HuH-7 (cell line): ENCODE measurements around the gene ACSF2.
"Not testable (repeated sequence)": the region's sequence is repeated elsewhere in the genome, so short reads cannot be mapped to it uniquely, and the experiment has no call there.

Experiments used
- DNase-seq: peaks from one replicate; pipeline ENCODE4 v3.0.0; 2011; ENCODE audit warnings: low spot score

ACSF2 gene

DNA sequence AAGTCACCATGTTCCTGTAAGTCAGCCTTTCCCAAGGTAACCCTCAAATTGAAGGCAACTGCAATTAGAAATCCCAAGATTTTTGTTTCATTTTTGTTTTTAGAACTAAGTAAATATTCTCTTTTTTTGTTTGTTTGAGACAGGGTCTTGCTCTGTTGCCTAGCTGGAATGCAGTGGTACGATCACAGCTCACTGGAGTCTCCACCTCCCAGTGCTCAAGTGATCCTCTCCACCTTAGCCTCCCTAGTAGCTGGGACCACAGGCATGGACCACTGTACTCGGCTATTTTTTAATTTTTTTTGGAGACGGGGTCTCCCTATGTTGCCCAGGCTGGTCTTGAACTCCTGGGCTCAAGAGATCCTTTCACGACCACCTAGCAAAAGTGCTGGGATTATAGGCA lies 18.1 kb upstream of the ACSF2 start:
- no peak for DNase-seq

GRCh38 chr17:50412188-50412732 lies 13.8 kb upstream of the ACSF2 start:
- no peak for DNase-seq

DNA sequence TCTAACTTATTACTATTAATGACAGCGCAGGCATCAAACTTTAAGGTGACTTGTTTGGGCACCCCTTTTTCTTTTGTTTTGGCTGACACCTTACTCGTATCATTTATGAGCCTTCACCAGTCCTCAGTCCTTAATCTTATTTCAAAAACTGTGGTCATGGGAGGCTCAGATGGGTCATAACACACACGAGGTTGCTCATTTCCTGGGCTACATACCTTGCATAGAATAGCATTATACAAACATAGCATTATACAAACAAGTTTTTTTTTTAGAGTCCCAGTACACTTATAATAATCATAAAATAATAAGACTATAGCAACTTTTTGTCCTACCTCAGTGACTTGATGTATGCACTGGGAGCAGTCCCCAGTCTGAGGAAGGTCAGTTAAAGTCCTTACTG lies 11.2 kb upstream of the ACSF2 start:
- no peak for DNase-seq

DNA sequence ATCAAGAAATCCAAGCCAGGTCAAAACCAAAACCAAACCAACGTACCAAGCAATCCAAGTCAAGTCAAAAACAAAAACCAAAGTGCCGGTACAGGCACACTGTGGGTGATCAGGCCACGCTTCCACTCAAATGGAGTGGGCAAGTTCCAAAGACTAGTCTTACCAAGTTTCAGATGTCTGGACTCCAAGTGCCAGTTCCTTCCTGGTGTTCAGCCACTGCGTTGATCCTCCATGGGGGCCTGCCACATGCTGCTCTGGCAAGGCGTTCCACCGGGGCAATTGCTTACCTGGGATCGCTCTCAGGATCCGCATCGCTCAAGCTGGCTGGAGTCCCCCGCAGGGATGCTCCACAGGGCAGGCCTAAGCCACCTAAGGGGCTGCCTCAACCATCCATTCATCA lies 6.4 kb upstream of the ACSF2 start:
- DNase-seq: not testable (repeated sequence)

DNA sequence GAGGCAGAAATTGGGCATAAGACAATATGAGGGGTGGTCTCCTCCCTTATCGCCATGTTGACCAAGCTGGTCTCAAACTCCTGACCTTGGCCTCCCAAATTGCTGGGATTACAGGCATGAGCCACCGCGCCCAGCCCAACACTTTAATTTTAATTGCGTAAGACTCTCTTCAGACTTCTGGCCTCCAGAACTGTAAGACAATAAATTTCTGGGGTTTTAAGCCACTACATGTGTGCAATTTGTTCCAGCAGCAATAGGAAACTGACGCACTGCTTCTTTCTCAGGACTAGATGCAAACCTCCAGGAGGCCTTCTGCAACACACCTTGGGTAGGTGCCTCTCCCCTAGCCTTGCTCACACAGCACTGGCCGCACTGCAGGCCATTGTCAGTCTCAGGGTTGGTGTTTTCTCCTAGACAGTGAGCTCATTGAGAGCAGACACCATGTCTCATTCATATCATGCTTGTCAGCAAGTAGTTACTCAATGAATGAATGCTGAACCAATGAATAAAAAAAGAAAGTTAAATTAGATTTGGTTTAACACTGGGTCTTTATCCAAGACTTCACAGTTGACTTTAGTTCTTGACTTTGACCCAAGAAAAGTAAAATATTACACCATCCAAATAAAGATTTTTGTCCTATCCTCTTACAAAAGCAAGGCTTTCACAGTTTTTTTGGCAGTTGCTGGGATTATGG lies 5.5 kb upstream of the ACSF2 start:
- DNase-seq: no peak

DNA sequence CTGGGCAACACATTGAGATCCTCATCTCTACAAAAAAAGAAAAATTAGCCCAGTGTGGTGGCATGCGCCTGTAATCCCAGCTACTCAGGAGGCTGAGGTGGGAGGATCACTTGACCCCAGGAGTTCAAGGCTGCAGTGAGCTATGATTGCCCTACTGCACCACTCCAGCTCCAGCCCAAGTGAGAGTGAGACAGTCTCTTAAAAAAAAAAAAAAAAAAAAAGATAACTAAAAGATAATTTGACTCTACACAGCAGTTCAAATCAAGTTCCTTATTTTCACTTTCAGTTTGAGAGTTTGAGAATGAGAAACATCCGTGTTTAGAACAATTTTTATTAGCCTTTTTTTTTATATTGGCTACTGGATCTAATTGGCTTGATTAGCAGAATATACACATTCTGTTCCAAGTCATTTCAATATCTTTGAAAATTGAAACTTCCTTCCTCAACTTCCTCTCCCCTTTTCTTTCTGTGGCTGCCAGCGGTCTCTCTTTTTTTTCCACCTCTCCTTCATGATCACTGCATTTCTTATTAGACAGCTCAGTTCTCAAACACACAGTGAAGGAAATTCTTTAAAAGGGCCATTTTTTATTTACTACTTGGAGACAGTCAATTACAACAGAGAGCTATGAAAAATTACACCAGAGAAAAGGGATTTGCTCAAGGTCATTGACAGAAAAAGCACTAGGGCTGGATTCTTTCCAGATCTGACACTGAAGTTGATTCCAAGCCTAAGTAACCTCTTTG lies 4.5 kb upstream of the ACSF2 start:
- DNase-seq: no peak

DNA sequence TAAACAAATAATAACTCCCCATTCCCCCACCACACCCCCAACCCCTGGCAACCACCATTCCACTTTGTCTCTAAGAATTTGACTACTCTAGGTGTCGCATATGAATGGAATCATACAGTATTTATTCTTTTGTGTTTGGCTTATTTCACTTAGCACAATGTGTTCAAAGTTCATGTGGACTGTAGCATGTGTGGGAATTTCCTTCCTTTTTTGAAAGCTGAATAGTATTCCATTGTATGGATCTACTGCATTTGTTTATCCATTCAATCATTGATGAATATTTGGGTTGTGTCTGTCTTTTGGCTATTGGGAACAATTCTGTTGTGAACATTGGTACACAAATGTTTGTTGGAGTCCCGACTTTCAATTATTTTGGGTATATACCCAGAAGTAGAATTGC lies 3.3 kb upstream of the ACSF2 start:
- DNase-seq: no peak

DNA sequence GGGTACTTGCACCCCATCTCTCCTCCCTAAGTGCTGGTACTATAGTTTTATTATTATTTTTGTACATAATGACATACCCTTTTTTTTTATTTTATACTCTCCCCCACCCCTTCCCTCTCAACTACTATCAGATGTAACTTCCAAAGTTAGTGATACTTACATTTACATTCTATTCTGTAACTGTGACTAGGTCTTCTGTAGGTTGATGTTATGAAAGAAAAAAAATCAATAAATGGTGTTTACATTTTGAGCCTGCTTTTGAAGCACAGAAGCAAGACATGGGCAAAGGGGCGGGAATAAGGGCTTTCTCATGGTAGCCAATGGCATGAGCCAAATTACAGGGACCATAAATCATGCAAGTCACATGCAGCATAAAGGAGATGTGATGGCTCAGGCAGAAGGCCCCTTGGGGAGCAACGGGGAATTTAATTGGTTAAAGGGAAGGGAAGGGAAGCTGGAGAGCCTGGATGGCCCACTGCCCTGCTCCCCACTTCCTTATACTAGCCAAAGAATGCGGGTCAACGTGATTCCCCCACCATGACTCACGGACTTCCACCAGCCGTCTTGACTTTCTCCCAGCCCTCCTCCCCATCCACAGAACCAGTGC lies 2.4 kb upstream of the ACSF2 start:
- peak; percentile 84 for DNase-seq

GRCh38 chr17:50424246-50424995 lies 1.6 kb upstream of the ACSF2 start:
- no peak for DNase-seq

GRCh38 chr17:50424996-50425681 lies 879 bp upstream of the ACSF2 start:
- no peak for DNase-seq

- DNase-seq: no peak
These were observed 409 bp downstream of the ACSF2 start for GRCh38 chr17:50426472-50426782.

- peak; percentile 87 for DNase-seq
These were observed 1.1 kb downstream of the ACSF2 start for GRCh38 chr17:50426814-50427787.

- DNase-seq: not testable (repeated sequence)
These were observed 2.1 kb downstream of the ACSF2 start for GRCh38 chr17:50428126-50428525.

DNA sequence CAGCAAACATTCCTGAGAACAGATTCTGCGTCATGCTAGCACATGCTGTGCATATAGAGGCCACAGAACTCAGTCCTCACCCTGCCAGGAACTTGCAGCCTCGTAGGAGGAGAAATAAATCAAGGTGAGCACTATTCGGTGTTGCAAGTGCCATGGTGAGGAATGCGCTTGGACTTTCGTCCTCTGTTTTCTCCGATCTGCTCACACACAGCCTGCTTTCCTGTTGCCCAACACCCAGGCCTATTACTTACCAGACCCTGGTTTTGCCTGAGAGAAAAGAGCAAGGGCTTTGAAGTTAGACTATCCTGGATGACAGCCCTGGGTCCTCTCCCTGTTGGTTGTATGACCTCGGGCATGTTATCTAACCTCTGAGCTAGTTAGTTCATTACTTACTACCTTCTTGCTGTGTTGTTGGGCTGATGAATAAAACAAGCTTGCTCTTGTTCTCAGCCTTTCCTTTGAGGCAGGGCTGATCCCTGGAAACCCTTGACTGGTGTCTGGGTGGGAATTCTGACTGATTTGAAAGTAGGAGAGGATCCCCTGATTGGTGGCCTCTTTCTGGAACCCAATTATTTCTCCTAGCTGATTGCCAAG lies 2.9 kb downstream of the ACSF2 start:
- peak; percentile 83 for DNase-seq

DNA sequence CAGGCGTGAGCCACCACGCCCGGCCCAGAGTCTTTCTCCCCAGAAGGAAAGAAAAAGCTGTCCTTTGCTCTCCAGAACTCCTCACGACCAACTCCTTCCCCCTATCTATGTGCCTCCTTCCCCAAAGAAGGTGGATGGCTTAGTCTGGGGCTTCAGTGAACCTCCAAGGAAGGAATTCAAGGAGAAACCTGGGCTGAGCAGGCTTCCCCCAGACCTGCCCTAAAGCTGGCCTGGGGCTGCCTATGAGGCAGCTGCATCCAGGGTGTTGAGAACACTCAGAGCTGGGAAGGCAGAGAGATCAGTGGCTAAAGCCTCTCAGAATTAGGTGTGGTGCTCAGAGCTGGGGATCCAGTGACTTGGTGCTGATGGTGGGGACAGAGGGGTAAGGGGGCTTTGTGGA lies 3.8 kb downstream of the ACSF2 start:
- no peak for DNase-seq

- no peak for DNase-seq
These were observed 5.0 kb downstream of the ACSF2 start for GRCh38 chr17:50430821-50431618.

- DNase-seq: no peak
These were observed 6.2 kb downstream of the ACSF2 start for GRCh38 chr17:50432125-50432762.

GRCh38 chr17:50437409-50437808 lies 11.4 kb downstream of the ACSF2 start:
- DNase-seq: no peak

DNA sequence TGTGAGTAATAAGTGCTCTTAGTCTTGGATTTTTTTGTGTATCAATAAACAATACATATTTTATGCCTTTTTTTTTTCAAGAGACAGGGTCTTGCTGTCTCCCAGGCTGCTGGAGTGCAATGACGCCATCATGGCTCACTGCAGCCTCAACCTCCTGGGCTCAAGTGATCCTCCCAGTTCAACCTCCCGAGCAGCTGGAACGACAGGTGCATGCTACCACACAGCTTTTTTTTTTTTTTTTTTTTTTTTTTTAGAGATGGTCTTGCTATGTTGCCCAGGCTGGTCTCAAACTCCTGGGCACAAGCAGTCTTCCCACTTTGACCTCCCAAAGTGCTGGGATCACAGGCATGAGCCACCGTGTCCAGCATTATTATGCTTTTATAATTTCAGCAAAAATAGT lies 13.0 kb downstream of the ACSF2 start:
- DNase-seq: no peak
